GM23338 (cell line): ENCODE measurements around the gene OR51V1. TPM values are rescaled to one million over a fixed set of nuclear protein-coding genes. Genes with fewer than 3 reads are reported as not detected.

ENCODE experiments used
- ATAC-seq: fragments of 200-7000 bp; cut with Tn5 transposase; 3 replicates; pipeline ENCODE4 v1.9.1; 2020
- DNase-seq: peaks from one replicate; pipeline ENCODE4 v3.0.0-alpha.2; 2015; ENCODE audit warnings: low spot score
- H2AFZ ChIP-seq: fragments of 200-600 bp; sonication (generic); 2 replicates; pipeline ENCODE4 v1.8.0; 2016; ENCODE audit warnings: antibody characterized with exemption, mild to moderate bottlenecking, moderate library complexity
- H3F3A ChIP-seq: fragments of 200-600 bp; sonication (generic); replicated peaks from 2 replicates; pipeline ENCODE4 v1.8.0; 2017; ENCODE audit warnings: antibody characterized with exemption, mixed run types, low read depth
- H3K27ac ChIP-seq: fragments of 200-600 bp; sonication (generic); 2 replicates; pipeline ENCODE4 v1.6.1; 2016; ENCODE audit warnings: low read depth
- H3K27me3 ChIP-seq: fragments of 200-600 bp; sonication (generic); 2 replicates; pipeline ENCODE4 v1.8.0; 2016; ENCODE audit warnings: mild to moderate bottlenecking, mixed run types, moderate library complexity; ENCODE audit not compliant: insufficient read depth
- H3K36me3 ChIP-seq: fragments of 200-600 bp; sonication (generic); 2 replicates; pipeline ENCODE4 v1.8.0; 2016; ENCODE audit warnings: mild to moderate bottlenecking; ENCODE audit not compliant: insufficient read depth
- H3K4me1 ChIP-seq: fragments of 200-600 bp; sonication (generic); 2 replicates; pipeline ENCODE4 v1.8.0; 2016; ENCODE audit warnings: mild to moderate bottlenecking, moderate library complexity; ENCODE audit not compliant: insufficient read depth
- H3K4me2 ChIP-seq: fragments of 200-600 bp; sonication (generic); 2 replicates; pipeline ENCODE4 v1.7.1; 2017; ENCODE audit warnings: mixed run types
- H3K4me3 ChIP-seq: fragments of 200-600 bp; sonication (generic); 2 replicates; pipeline ENCODE4 v1.6.1; 2016; ENCODE audit warnings: mixed run types
- H3K79me2 ChIP-seq: fragments of 200-600 bp; sonication (generic); replicated peaks from 2 replicates; pipeline ENCODE4 v1.8.0; 2017; ENCODE audit warnings: mild to moderate bottlenecking; ENCODE audit not compliant: insufficient read depth
- H3K9me2 ChIP-seq: fragments of 200-600 bp; sonication (generic); 2 replicates; pipeline ENCODE4 v1.8.0; 2017; ENCODE audit not compliant: insufficient read depth
- H4K20me1 ChIP-seq: fragments of 200-600 bp; sonication (generic); replicated peaks from 2 replicates; pipeline ENCODE4 v1.8.0; 2017; ENCODE audit warnings: mild to moderate bottlenecking; ENCODE audit not compliant: insufficient read depth
- H3K27ac Mint-ChIP-seq: 2 replicates; pipeline ENCODE4 v1.8.0; 2020; ENCODE audit warnings: inconsistent platforms, mild to moderate bottlenecking, moderate library complexity, mixed read lengths
- H3K27me3 Mint-ChIP-seq: 3 replicates; pipeline ENCODE4 v1.8.0; 2022; ENCODE audit warnings: low read depth, mild to moderate bottlenecking, moderate library complexity, mixed read lengths, inconsistent platforms; ENCODE audit not compliant: insufficient read depth, poor library complexity
- H3K36me3 Mint-ChIP-seq: 3 replicates; pipeline ENCODE4 v1.8.0; 2021; ENCODE audit warnings: low read depth, mild to moderate bottlenecking, inconsistent platforms, moderate library complexity, mixed read lengths
- H3K4me1 Mint-ChIP-seq: 3 replicates; pipeline ENCODE4 v1.8.0; 2020; ENCODE audit warnings: mild to moderate bottlenecking, inconsistent platforms, mixed read lengths
- H3K4me3 Mint-ChIP-seq: 3 replicates; pipeline ENCODE4 v1.8.0; 2021; ENCODE audit warnings: moderate library complexity, mild to moderate bottlenecking, inconsistent platforms, mixed read lengths
- H3K9me3 Mint-ChIP-seq: 3 replicates; pipeline ENCODE4 v1.8.0; 2020; ENCODE audit warnings: moderate library complexity, mild to moderate bottlenecking, inconsistent platforms, mixed read lengths
- EZH2phosphoT487 ChIP-seq: fragments of 200-600 bp; sonication (generic); IDR thresholded peaks from one replicate; pipeline ENCODE4 v1.8.1; 2018; ENCODE audit warnings: antibody characterized with exemption; ENCODE audit not compliant: unreplicated experiment
- NANOG ChIP-seq: IDR thresholded peaks from 2 replicates; pipeline ENCODE4 v1.6.1; 2016; ENCODE audit warnings: antibody characterized with exemption, borderline replicate concordance
- STAT1 ChIP-seq: IDR thresholded peaks from one replicate; pipeline ENCODE4 v1.6.1; 2016; ENCODE audit warnings: antibody characterized with exemption; ENCODE audit not compliant: unreplicated experiment
- ZNF331 ChIP-seq: fragments of 250-450 bp; sonication (Bioruptor Pico); IDR thresholded peaks from 2 replicates; pipeline ENCODE4 v1.5.0; 2020; ENCODE audit warnings: low read depth, mild to moderate bottlenecking, moderate library complexity
- polyA plus RNA-seq: library from polyadenylated mRNA; unstranded; fragments of >200 nt; fragmentation: Nextera tagmentation; extraction: Ambion mirVana; gene quantifications from 2 replicates; pipeline ENCODE4 v1.2.1, GENCODE V29; 2016
- total RNA-seq: library from RNA; depleted of rRNA; stranded (reverse); fragments of >200 nt; shearing (Covaris generic); gene quantifications from 2 replicates; pipeline ENCODE4 v1.2.3, GENCODE V29; 2014
- TF ChIP-seq, protein P1 (sequence below): fragments of 250-450 bp; sonication (Bioruptor Pico); IDR thresholded peaks from 2 replicates; pipeline ENCODE4 v1.5.0; 2020; ENCODE audit warnings: mild to moderate bottlenecking, moderate library complexity
- TF ChIP-seq, protein P2 (sequence below), 2 experiments: fragments of 200-600 bp in 1 of 2; sonication (generic) in 1 of 2; conservative IDR thresholded peaks; 2 replicates each; pipeline versions ENCODE4 v1.5.1 to v1.6.1; 2016 to 2017; ENCODE audit warnings: antibody characterized with exemption in 2 of 2, low read depth in 2 of 2, mild to moderate bottlenecking in 2 of 2, moderate library complexity in 1 of 2

OR51V1 gene
- total and polyA plus RNA-seq, 2 experiments from 2014 or later, result not detected

DNA sequence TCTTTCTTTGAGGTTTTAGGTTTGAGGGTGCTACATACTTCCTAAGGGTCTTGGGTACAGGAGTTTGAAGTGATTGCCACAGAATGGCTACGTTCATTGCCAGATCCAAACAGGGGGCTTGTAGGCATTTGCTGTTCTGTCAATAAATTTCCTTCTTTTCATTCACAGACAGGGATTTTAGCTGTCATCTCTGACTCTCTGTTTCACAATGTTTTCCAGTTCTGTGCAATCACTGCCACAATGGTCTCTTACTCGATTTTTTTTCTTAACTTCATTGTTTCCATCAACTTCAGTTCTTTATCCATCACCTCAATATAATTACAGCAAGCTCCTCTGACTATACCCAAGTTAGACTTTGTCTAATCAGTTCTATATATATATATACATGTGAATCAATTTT lies 40.0 kb upstream of the OR51V1 start:
- Histone ChIP-seq H3K9me2 (0 out of 2 replicates have a peak, but pooled peaks cover 2% of the 10 kb centered on the region), H2AFZ (no peak overlapping the region), H3K27ac (no peak overlapping the region), H3K27me3 (no peaks in the 10 kb centered on the region), H3K4me3 (no peak overlapping the region), H3F3A (no peaks in the 10 kb centered on the region), H3K4me1 (no peaks in the 10 kb centered on the region), H3K36me3 (no peaks in the 10 kb centered on the region), H3K79me2 (no peaks in the 10 kb centered on the region), H4K20me1 (no peaks in the 10 kb centered on the region), H3K4me2 (no peak overlapping the region)
- H3K4me3 Mint-ChIP-seq, result no peak overlapping the region
- no peaks in the 10 kb centered on the region for H3K36me3 Mint-ChIP-seq
- no peaks in the 10 kb centered on the region for H3K4me1 Mint-ChIP-seq
- H3K9me3 Mint-ChIP-seq, result no peaks in the 10 kb centered on the region
- TF ChIP-seq ZNF331 (CRISPR knock-in tag) (no peak), STAT1 (no peak)
- TF ChIP-seq, protein P1, sequence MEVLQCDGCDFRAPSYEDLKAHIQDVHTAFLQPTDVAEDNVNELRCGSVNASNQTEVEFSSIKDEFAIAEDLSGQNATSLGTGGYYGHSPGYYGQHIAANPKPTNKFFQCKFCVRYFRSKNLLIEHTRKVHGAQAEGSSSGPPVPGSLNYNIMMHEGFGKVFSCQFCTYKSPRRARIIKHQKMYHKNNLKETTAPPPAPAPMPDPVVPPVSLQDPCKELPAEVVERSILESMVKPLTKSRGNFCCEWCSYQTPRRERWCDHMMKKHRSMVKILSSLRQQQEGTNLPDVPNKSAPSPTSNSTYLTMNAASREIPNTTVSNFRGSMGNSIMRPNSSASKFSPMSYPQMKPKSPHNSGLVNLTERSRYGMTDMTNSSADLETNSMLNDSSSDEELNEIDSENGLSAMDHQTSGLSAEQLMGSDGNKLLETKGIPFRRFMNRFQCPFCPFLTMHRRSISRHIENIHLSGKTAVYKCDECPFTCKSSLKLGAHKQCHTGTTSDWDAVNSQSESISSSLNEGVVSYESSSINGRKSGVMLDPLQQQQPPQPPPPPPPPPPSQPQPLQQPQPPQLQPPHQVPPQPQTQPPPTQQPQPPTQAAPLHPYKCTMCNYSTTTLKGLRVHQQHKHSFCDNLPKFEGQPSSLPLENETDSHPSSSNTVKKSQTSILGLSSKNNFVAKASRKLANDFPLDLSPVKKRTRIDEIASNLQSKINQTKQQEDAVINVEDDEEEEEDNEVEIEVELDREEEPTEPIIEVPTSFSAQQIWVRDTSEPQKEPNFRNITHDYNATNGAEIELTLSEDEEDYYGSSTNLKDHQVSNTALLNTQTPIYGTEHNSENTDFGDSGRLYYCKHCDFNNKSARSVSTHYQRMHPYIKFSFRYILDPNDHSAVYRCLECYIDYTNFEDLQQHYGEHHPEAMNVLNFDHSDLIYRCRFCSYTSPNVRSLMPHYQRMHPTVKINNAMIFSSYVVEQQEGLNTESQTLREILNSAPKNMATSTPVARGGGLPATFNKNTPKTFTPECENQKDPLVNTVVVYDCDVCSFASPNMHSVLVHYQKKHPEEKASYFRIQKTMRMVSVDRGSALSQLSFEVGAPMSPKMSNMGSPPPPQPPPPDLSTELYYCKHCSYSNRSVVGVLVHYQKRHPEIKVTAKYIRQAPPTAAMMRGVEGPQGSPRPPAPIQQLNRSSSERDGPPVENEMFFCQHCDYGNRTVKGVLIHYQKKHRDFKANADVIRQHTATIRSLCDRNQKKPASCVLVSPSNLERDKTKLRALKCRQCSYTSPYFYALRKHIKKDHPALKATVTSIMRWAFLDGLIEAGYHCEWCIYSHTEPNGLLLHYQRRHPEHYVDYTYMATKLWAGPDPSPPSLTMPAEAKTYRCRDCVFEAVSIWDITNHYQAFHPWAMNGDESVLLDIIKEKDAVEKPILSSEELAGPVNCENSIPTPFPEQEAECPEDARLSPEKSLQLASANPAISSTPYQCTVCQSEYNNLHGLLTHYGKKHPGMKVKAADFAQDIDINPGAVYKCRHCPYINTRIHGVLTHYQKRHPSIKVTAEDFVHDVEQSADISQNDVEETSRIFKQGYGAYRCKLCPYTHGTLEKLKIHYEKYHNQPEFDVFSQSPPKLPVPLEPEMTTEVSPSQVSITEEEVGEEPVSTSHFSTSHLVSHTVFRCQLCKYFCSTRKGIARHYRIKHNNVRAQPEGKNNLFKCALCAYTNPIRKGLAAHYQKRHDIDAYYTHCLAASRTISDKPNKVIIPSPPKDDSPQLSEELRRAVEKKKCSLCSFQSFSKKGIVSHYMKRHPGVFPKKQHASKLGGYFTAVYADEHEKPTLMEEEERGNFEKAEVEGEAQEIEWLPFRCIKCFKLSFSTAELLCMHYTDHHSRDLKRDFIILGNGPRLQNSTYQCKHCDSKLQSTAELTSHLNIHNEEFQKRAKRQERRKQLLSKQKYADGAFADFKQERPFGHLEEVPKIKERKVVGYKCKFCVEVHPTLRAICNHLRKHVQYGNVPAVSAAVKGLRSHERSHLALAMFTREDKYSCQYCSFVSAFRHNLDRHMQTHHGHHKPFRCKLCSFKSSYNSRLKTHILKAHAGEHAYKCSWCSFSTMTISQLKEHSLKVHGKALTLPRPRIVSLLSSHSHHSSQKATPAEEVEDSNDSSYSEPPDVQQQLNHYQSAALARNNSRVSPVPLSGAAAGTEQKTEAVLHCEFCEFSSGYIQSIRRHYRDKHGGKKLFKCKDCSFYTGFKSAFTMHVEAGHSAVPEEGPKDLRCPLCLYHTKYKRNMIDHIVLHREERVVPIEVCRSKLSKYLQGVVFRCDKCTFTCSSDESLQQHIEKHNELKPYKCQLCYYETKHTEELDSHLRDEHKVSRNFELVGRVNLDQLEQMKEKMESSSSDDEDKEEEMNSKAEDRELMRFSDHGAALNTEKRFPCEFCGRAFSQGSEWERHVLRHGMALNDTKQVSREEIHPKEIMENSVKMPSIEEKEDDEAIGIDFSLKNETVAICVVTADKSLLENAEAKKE, result no peak
- TF ChIP-seq, protein P2, sequence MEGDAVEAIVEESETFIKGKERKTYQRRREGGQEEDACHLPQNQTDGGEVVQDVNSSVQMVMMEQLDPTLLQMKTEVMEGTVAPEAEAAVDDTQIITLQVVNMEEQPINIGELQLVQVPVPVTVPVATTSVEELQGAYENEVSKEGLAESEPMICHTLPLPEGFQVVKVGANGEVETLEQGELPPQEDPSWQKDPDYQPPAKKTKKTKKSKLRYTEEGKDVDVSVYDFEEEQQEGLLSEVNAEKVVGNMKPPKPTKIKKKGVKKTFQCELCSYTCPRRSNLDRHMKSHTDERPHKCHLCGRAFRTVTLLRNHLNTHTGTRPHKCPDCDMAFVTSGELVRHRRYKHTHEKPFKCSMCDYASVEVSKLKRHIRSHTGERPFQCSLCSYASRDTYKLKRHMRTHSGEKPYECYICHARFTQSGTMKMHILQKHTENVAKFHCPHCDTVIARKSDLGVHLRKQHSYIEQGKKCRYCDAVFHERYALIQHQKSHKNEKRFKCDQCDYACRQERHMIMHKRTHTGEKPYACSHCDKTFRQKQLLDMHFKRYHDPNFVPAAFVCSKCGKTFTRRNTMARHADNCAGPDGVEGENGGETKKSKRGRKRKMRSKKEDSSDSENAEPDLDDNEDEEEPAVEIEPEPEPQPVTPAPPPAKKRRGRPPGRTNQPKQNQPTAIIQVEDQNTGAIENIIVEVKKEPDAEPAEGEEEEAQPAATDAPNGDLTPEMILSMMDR (conservative IDR thresholded peaks at IDR 0.05; ENCODE audit: low read depth in 2 of 2), result no peak
- peaks cover 7% of the 10 kb centered on the region for H3K27me3 Mint-ChIP-seq
- ATAC-seq, result no peak
- H3K27ac Mint-ChIP-seq, result no peak overlapping the region
- no peak for DNase-seq

DNA sequence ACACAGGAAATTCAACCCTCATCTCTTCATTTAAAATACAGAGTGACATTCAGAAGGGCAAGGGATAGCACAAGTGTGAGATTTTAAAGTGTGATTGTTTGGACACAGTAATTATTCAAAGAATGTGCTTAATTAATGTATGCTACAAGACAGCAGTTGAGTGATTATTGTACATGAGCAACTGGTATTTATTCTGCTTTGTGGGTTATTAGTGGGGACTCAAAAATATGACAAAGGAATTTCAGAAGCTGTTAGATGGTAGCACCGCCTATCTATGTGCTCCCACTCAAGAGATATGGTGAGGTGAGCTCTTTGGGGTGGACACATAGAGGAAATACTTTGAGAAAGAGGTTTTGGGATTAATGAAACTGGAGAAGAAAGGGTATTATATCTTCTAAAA lies 39.6 kb upstream of the OR51V1 start:
- Histone ChIP-seq H2AFZ (no peak overlapping the region), H4K20me1 (no peaks in the 10 kb centered on the region), H3K27ac (no peak overlapping the region), H3K4me1 (no peaks in the 10 kb centered on the region), H3K4me3 (no peak overlapping the region), H3K79me2 (no peaks in the 10 kb centered on the region), H3K27me3 (no peaks in the 10 kb centered on the region), H3F3A (no peaks in the 10 kb centered on the region), H3K4me2 (no peak overlapping the region), H3K9me2 (0 out of 2 replicates have a peak, but pooled peaks cover 2% of the 10 kb centered on the region), H3K36me3 (no peaks in the 10 kb centered on the region)
- no peaks in the 10 kb centered on the region for H3K4me1 Mint-ChIP-seq
- DNase-seq (no peak), ATAC-seq (no peak)
- peaks cover 7% of the 10 kb centered on the region for H3K27me3 Mint-ChIP-seq
- no peak overlapping the region for H3K4me3 Mint-ChIP-seq
- TF ChIP-seq NANOG (no peak), STAT1 (no peak), EZH2phosphoT487 (no peak)
- H3K36me3 Mint-ChIP-seq, result no peaks in the 10 kb centered on the region
- H3K27ac Mint-ChIP-seq, result no peak overlapping the region
- H3K9me3 Mint-ChIP-seq, result no peaks in the 10 kb centered on the region
